HEK293 (cell line): ENCODE measurements around the gene BTG1.

ENCODE experiments used
- CTCF ChIA-PET: fragments of 350-600 bp; formaldehyde crosslinking; extraction: SDS; loops from one replicate; lab custom pipeline; 2021; ENCODE audit warnings: antibody characterized with exemption; lab: Yijun Ruan, JAX
- POLR2A ChIA-PET: fragments of 300-600 bp; formaldehyde crosslinking; extraction: SDS; loops from one replicate; lab custom pipeline; 2020; ENCODE audit warnings: antibody characterized with exemption, inconsistent platforms; lab: Yijun Ruan, JAX
- H3K27ac ChIP-seq: fragments of 200-500 bp; sonication (Bioruptor generic); 2 replicates; pipeline ENCODE4 v1.5.1; 2014; ENCODE audit warnings: low read depth, low read length, control low read depth, inconsistent platforms; ENCODE audit errors: extremely low read depth
- H3K36me3 ChIP-seq, 2 experiments: fragments of 200-500 bp in 1 of 2; sonication (Bioruptor generic) in 1 of 2; 1 replicate in 1 of 2; 2 replicates in 1 of 2; pipeline ENCODE4 v1.5.1; 2014 to 2017; ENCODE audit warnings: inconsistent platforms in 2 of 2, low read length in 2 of 2; ENCODE audit not compliant: control insufficient read depth in 2 of 2, insufficient read depth in 1 of 2
- H3K4me1 ChIP-seq: fragments of 200-500 bp; sonication (Bioruptor generic); 2 replicates; pipeline ENCODE4 v1.5.1; 2014; ENCODE audit warnings: mild to moderate bottlenecking, low read length, inconsistent platforms; ENCODE audit not compliant: control insufficient read depth, insufficient read depth
- H3K4me3 ChIP-seq: 2 replicates; pipeline ENCODE4 v1.5.1; 2011; ENCODE audit warnings: low read depth, mild to moderate bottlenecking, control low read depth, low read length, moderate library complexity
- H3K9me3 ChIP-seq: fragments of 200-500 bp; sonication (Bioruptor generic); 2 replicates; pipeline ENCODE4 v1.5.1; 2014; ENCODE audit warnings: low read depth, low read length, inconsistent platforms; ENCODE audit not compliant: control insufficient read depth, insufficient read depth
- GFI1B ChIP-seq: fragments of 450-650 bp; formaldehyde crosslinking; IDR thresholded peaks from 2 replicates; pipeline ENCODE4 v1.5.1; 2016; ENCODE audit warnings: missing biosample characterization, missing genetic modification characterization
- IKZF3 ChIP-seq: fragments of 450-650 bp; IDR thresholded peaks from 2 replicates; pipeline ENCODE4 v1.5.0; 2018; ENCODE audit warnings: missing biosample characterization, mild to moderate bottlenecking, missing genetic modification characterization, moderate library complexity
- OSR2 ChIP-seq: fragments of 450-650 bp; formaldehyde crosslinking; IDR thresholded peaks from 2 replicates; pipeline ENCODE4 v1.5.1; 2016; ENCODE audit warnings: missing biosample characterization, missing genetic modification characterization
- PRDM6 ChIP-seq: fragments of 450-650 bp; formaldehyde crosslinking; IDR thresholded peaks from 2 replicates; pipeline ENCODE4 v1.5.1; 2017; ENCODE audit warnings: missing biosample characterization, missing genetic modification characterization
- SCRT1 ChIP-seq: fragments of 450-650 bp; formaldehyde crosslinking; IDR thresholded peaks from 2 replicates; pipeline ENCODE4 v1.5.1; 2016; ENCODE audit warnings: missing biosample characterization, missing genetic modification characterization, borderline replicate concordance
- ZBTB21 ChIP-seq: fragments of 450-650 bp; formaldehyde crosslinking; IDR thresholded peaks from 2 replicates; pipeline ENCODE4 v1.5.1; 2017; ENCODE audit warnings: missing biosample characterization, missing genetic modification characterization
- ZFP41 ChIP-seq: fragments of 450-650 bp; formaldehyde crosslinking; IDR thresholded peaks from 2 replicates; pipeline ENCODE4 v1.5.1; 2016; ENCODE audit warnings: missing biosample characterization, missing genetic modification characterization, borderline replicate concordance
- ZNF169 ChIP-seq: fragments of 450-650 bp; formaldehyde crosslinking; IDR thresholded peaks from 2 replicates; pipeline ENCODE4 v1.5.1; 2016; ENCODE audit warnings: missing biosample characterization, missing genetic modification characterization
- ZNF214 ChIP-seq: fragments of 450-650 bp; formaldehyde crosslinking; IDR thresholded peaks from 2 replicates; pipeline ENCODE4 v1.5.1; 2017; ENCODE audit warnings: missing biosample characterization, mild to moderate bottlenecking, missing genetic modification characterization, borderline replicate concordance
- ZNF266 ChIP-seq: fragments of 450-650 bp; formaldehyde crosslinking; IDR thresholded peaks from 2 replicates; pipeline ENCODE4 v1.5.1; 2016; ENCODE audit warnings: missing biosample characterization, missing genetic modification characterization, low read depth
- ZNF596 ChIP-seq: fragments of 450-650 bp; IDR thresholded peaks from 2 replicates; pipeline ENCODE4 v1.5.0; 2018; ENCODE audit warnings: missing biosample characterization, mild to moderate bottlenecking, missing genetic modification characterization, moderate library complexity
- ZNF610 ChIP-seq: fragments of 450-650 bp; formaldehyde crosslinking; IDR thresholded peaks from 2 replicates; pipeline ENCODE4 v1.5.1; 2016; ENCODE audit warnings: missing biosample characterization, missing genetic modification characterization, borderline replicate concordance
- ZNF792 ChIP-seq: fragments of 450-650 bp; formaldehyde crosslinking; IDR thresholded peaks from 2 replicates; pipeline ENCODE4 v1.5.1; 2016; ENCODE audit warnings: missing biosample characterization, missing genetic modification characterization
- TF ChIP-seq, protein P1 (sequence below): fragments of 450-650 bp; formaldehyde crosslinking; IDR thresholded peaks from 2 replicates; pipeline ENCODE4 v1.5.1; 2016; ENCODE audit warnings: missing biosample characterization, missing genetic modification characterization
- TF ChIP-seq, protein P2 (sequence below): fragments of 450-650 bp; formaldehyde crosslinking; IDR thresholded peaks from 2 replicates; pipeline ENCODE4 v1.5.1; 2016; ENCODE audit warnings: missing biosample characterization, missing genetic modification characterization

The BTG1 gene

GRCh38 chr12:92142251-92142926 is 3.3 kb downstream of the BTG1 start:
- TF ChIP-seq ZNF792 (no peak), PRDM6 (tag by site-specific recombination) (peak; percentile 88)
- H3K9me3 ChIP-seq, result no peaks in the 10 kb centered on the region
- peaks cover 14 to 37% of the 10 kb centered on the region in 2 experiments; a peak in 2 of 3 replicates for H3K36me3 ChIP-seq
- POLR2A ChIA-PET, result interaction anchor here (1.2 kb wide), 1 partner anchor 12 kb away, joined by 3 read pairs; no protein-coding TSS in a partner anchor
- H3K4me3 ChIP-seq, result peak overlapping the region; percentile 99
- H3K27ac ChIP-seq, result no peak overlapping the region
- peaks cover 8% of the 10 kb centered on the region for H3K4me1 ChIP-seq
- CTCF ChIA-PET, result interaction anchor here (0.6 to 2.6 kb wide), 2 partner anchors 166 to 331 kb away, joined by 3 to 18 read pairs; no protein-coding TSS in a partner anchor

DNA sequence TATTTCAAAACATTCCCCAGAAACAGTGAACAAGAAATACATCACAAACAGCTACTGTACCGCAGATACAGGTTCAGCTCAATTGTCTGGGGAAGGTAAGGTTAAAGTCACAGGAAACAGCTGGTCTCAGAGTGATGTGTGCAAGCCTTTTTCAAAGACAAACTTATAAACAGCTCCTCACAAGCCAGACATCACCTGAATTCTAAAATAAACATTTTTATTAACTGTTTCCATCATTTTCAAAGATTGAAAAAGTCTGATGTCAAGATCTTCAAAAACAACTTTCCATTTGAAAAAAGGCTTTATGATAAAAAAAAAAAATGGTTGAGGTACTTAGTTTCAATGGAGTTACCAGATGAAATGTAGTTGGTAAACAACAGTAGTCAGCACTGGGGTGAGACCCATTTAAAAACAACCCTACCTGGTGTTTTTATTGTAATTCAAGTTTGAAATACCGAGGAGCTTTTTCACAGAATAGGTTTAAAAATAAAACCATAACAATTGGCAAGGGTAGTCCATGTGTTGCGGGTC is 4.0 kb downstream of the BTG1 start:
- H3K9me3 ChIP-seq, result no peaks in the 10 kb centered on the region
- peaks cover 14 to 37% of the 10 kb centered on the region in 2 experiments; a peak in 2 of 3 replicates for H3K36me3 ChIP-seq
- TF ChIP-seq ZNF214 (tag by site-specific recombination) (no peak), IKZF3 (tag by site-specific recombination) (no peak), OSR2 (tag by site-specific recombination) (peak; percentile 20; the same call in 1 of the 2 replicates), SCRT1 (tag by site-specific recombination) (no peak), ZNF169 (no peak), ZFP41 (tag by site-specific recombination) (no peak), ZNF596 (tag by site-specific recombination) (no peak), ZNF610 (tag by site-specific recombination) (no peak), PRDM6 (tag by site-specific recombination) (peak; percentile 26; the same call in 1 of the 2 replicates), ZNF266 (tag by site-specific recombination) (no peak), ZBTB21 (tag by site-specific recombination) (no peak), GFI1B (tag by site-specific recombination) (no peak)
- TF ChIP-seq, protein P1, sequence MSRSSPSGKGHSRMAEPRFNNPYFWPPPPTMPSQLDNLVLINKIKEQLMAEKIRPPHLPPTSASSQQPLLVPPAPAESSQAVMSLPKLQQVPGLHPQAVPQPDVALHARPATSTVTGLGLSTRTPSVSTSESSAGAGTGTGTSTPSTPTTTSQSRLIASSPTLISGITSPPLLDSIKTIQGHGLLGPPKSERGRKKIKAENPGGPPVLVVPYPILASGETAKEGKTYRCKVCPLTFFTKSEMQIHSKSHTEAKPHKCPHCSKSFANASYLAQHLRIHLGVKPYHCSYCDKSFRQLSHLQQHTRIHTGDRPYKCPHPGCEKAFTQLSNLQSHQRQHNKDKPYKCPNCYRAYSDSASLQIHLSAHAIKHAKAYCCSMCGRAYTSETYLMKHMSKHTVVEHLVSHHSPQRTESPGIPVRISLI (tag by site-specific recombination), result peak; percentile 60; the same call in 1 of the 2 replicates
- TF ChIP-seq, protein P2, sequence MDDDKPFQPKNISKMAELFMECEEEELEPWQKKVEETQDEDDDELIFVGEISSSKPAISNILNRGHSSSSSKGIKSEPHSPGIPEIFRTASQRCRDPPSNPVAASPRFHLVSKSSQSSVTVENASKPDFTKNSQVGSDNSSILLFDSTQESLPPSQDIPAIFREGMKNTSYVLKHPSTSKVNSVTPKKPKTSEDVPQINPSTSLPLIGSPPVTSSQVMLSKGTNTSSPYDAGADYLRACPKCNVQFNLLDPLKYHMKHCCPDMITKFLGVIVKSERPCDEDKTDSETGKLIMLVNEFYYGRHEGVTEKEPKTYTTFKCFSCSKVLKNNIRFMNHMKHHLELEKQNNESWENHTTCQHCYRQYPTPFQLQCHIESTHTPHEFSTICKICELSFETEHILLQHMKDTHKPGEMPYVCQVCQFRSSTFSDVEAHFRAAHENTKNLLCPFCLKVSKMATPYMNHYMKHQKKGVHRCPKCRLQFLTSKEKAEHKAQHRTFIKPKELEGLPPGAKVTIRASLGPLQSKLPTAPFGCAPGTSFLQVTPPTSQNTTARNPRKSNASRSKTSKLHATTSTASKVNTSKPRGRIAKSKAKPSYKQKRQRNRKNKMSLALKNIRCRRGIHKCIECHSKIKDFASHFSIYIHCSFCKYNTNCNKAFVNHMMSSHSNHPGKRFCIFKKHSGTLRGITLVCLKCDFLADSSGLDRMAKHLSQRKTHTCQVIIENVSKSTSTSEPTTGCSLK (tag by site-specific recombination), result no peak
- H3K4me3 ChIP-seq, result peak overlapping the region; percentile 99
- POLR2A ChIA-PET, result interaction anchor here (0.7 to 1.2 kb wide), 2 partner anchors 11 to 24 kb away, joined by 3 read pairs; no protein-coding TSS in a partner anchor
- peaks cover 9% of the 10 kb centered on the region for H3K4me1 ChIP-seq
- CTCF ChIA-PET, result interaction anchor here (0.7 kb wide), 2 partner anchors 772 to 1067 kb away, joined by 3 read pairs; no protein-coding TSS in a partner anchor
- no peak overlapping the region for H3K27ac ChIP-seq
